K562 (cell line): ENCODE results near the gene LRRC61. TPM values are rescaled to one million over a fixed set of nuclear protein-coding genes. Genes with fewer than 3 reads are reported as not detected.

Experiments used
- ATAC-seq: fragments of 200-7000 bp; cut with Tn5 transposase; 3 replicates; pipeline ENCODE4 v1.9.1; 2020; ENCODE audit warnings: moderate library complexity
- BruUV-seq: library from RNA; stranded (reverse); fragments of 400-500 nt; replicated peaks from 2 replicates; lab custom pipeline; 2021; lab: Mats Ljungman, UMichigan
- CTCF ChIA-PET: fragments of 300-600 bp; formaldehyde crosslinking; extraction: SDS; loops from one replicate; lab custom pipeline; 2021; ENCODE audit warnings: low intra/inter-chr PET ratio; lab: Yijun Ruan, JAX
- POLR2A ChIA-PET: fragments of 300-600, 350-650 bp; sonication (Branson Sonifier 250); formaldehyde crosslinking; extraction: SDS; loops from one replicate; lab custom pipeline; 2021; ENCODE audit warnings: antibody characterized with exemption, inconsistent platforms; lab: Yijun Ruan, JAX
- DNase-seq, 4 experiments: peaks; one replicate each; pipeline versions ENCODE4 v3.0.0 to v3.0.0-alpha.2; 2011 to 2018; ENCODE audit warnings: low spot score in 3 of 4, mixed read lengths in 3 of 4; ENCODE audit errors: extremely low read depth in 1 of 4
- FAIRE-seq: peaks from 2 replicates; lab custom pipeline; 2011; peaks lifted over from hg19 to GRCh38; lab: Jason Lieb, UNC
- H2AFZ ChIP-seq: 2 replicates; pipeline ENCODE4 v1.6.0; 2011; ENCODE audit warnings: low read depth, low read length, control low read depth, inconsistent platforms
- H3K27ac ChIP-seq: fragments of 200-600 bp; 3 replicates; pipeline ENCODE4 v1.8.0; 2011; ENCODE audit warnings: low read depth, mild to moderate bottlenecking, control low read depth, inconsistent platforms, low read length, moderate library complexity, mixed read lengths; ENCODE audit errors: extremely low read depth
- H3K27me3 ChIP-seq, 2 experiments: fragments of 300-600 bp in 1 of 2; 2 replicates in 1 of 2; 3 replicates in 1 of 2; pipeline versions ENCODE4 v1.6.0 to v1.8.0; 2011; ENCODE audit warnings: inconsistent platforms in 2 of 2, low read length in 2 of 2, mild to moderate bottlenecking in 1 of 2, mixed read lengths in 1 of 2, moderate library complexity in 1 of 2; ENCODE audit not compliant: control insufficient read depth in 2 of 2, insufficient read depth in 2 of 2
- H3K36me3 ChIP-seq: fragments of 300-600 bp; 3 replicates; pipeline ENCODE4 v1.8.0; 2011; ENCODE audit warnings: mild to moderate bottlenecking, low read length, inconsistent platforms; ENCODE audit not compliant: control insufficient read depth, insufficient read depth
- H3K4me1 ChIP-seq, 2 experiments: fragments of 200-600 bp in 1 of 2; replicated peaks in 1 of 2; 2 replicates in 1 of 2; 3 replicates in 1 of 2; pipeline versions ENCODE4 v1.5.1 to v1.8.0; 2011; ENCODE audit warnings: inconsistent platforms in 2 of 2, low read length in 2 of 2, mild to moderate bottlenecking in 1 of 2, mixed read lengths in 1 of 2, moderate library complexity in 1 of 2; ENCODE audit not compliant: control insufficient read depth in 2 of 2, insufficient read depth in 2 of 2
- H3K4me2 ChIP-seq: 2 replicates; pipeline ENCODE4 v1.6.1; 2011; ENCODE audit warnings: low read length, control low read depth, inconsistent platforms, mixed read lengths; ENCODE audit not compliant: insufficient read depth
- H3K4me3 ChIP-seq: fragments of 200-600 bp; sonication (generic), shearing (Covaris generic); 2 replicates; pipeline ENCODE4 v1.5.1; 2016; ENCODE audit warnings: control low read depth, inconsistent platforms
- H3K79me2 ChIP-seq: fragments of 200-600 bp; 3 replicates; pipeline ENCODE4 v1.8.0; 2011; ENCODE audit warnings: low read length, inconsistent platforms; ENCODE audit not compliant: control insufficient read depth, insufficient read depth
- H3K9ac ChIP-seq, 2 experiments: 2 replicates each; pipeline versions ENCODE4 v1.6.0 to v1.6.1; 2011; ENCODE audit warnings: low read depth in 2 of 2, low read length in 2 of 2, control low read depth in 1 of 2, inconsistent platforms in 1 of 2, mild to moderate bottlenecking in 1 of 2, mixed read lengths in 1 of 2; ENCODE audit not compliant: insufficient read depth in 1 of 2
- H3K9me1 ChIP-seq: one replicate; pipeline ENCODE4 v1.6.0; 2011; ENCODE audit warnings: inconsistent platforms, mild to moderate bottlenecking, low read length, moderate library complexity; ENCODE audit not compliant: control insufficient read depth, insufficient read depth
- H3K9me3 ChIP-seq: replicated peaks from 2 replicates; pipeline ENCODE4 v1.5.1; 2011; ENCODE audit warnings: low read depth, low read length, inconsistent platforms; ENCODE audit not compliant: control insufficient read depth, insufficient read depth
- H4K20me1 ChIP-seq: replicated peaks from 2 replicates; pipeline ENCODE4 v1.6.1; 2011; ENCODE audit warnings: low read length, inconsistent platforms, mixed read lengths; ENCODE audit not compliant: control insufficient read depth, insufficient read depth
- FOXK2 ChIP-seq, 2 experiments: fragments of 450-650 bp; IDR thresholded peaks in 1 of 2; conservative IDR thresholded peaks in 1 of 2; 2 replicates each; pipeline ENCODE4 v1.6.1; 2016; ENCODE audit warnings: low read depth in 2 of 2, mild to moderate bottlenecking in 1 of 2
- HNRNPUL1 ChIP-seq: fragments of 200-400 bp; formaldehyde crosslinking; IDR thresholded peaks from 2 replicates; pipeline ENCODE4 v1.6.1; 2017; ENCODE audit warnings: low read length
- MYNN ChIP-seq, 2 experiments: sonication (generic); formaldehyde crosslinking in 1 of 2; IDR thresholded peaks; 2 replicates each; pipeline versions ENCODE4 v1.5.0 to v1.6.1; 2016 to 2020; ENCODE audit warnings: antibody characterized with exemption in 1 of 2, missing genetic modification reagents in 1 of 2
- SMARCE1 ChIP-seq: fragments of 450-650 bp; IDR thresholded peaks from 2 replicates; pipeline ENCODE4 v1.7.1; 2016; ENCODE audit warnings: mild to moderate bottlenecking
- ZNF263 ChIP-seq: sonication (generic); formaldehyde crosslinking; IDR thresholded peaks from 2 replicates; pipeline ENCODE4 v1.8.0; 2022; ENCODE audit warnings: mild to moderate bottlenecking, missing genetic modification reagents, borderline replicate concordance
- WGBS: fragments of 100-300 bp; shearing (Covaris generic); methylation state at CpG from one replicate; pipeline ENCODE4 v1.1.6; 2016; ENCODE audit warnings: low coverage, mixed read lengths; ENCODE audit not compliant: insufficient coverage; ENCODE audit errors: missing lambda C conversion rate; 5-methylcytosine and 5-hydroxymethylcytosine counted together
- in situ Hi-C: fragments of 300-500 bp; cut with MboI; formaldehyde crosslinking; loops from 4 replicates; pipeline ENCODE4 v1.15.0; 2018; ENCODE audit warnings: inconsistent platforms, mixed read lengths
- intact Hi-C: fragments of 100-400 bp; cut with micrococcal nuclease; formaldehyde crosslinking; loops from 2 replicates; pipeline ENCODE4 v1.14.2; 2022
- polyA plus RNA-seq, 8 experiments: library from polyadenylated mRNA; depleted of rRNA in 4 of 8; stranded (reverse) in 5 of 8; unstranded in 3 of 8; fragments of >200 nt; fragmentation: Nextera tagmentation in 2 of 8; fragmentation: Illumina TruSeq in 1 of 8; extraction: Ambion mirVana in 2 of 8; extraction: Trizol in 1 of 8; gene quantifications; 2 replicates each; pipeline versions ENCODE4 v1.2.1 to v1.2.3, GENCODE V29; 2011 to 2014; ENCODE audit warnings: inconsistent platforms in 1 of 8, missing spikeins in 1 of 8
- total RNA-seq, 7 experiments: library from RNA; depleted of rRNA in 6 of 7; stranded (reverse); fragments of >200 nt in 6 of 7; fragmentation: Illumina TruSeq in 2 of 7; extraction: Trizol in 2 of 7; gene quantifications; 2 replicates each; pipeline versions ENCODE4 v1.2.1 to v1.2.3, GENCODE V29; 2011 to 2021; ENCODE audit warnings: low replicate concordance in 1 of 7
- TF ChIP-seq, protein P1 (sequence below): fragments of 450-650 bp; formaldehyde crosslinking; IDR thresholded peaks from 2 replicates; pipeline ENCODE4 v1.4.0; 2020; ENCODE audit warnings: mild to moderate bottlenecking, moderate library complexity
- TF ChIP-seq, protein P2 (sequence below): fragments of 250-450 bp; sonication (Bioruptor Pico); IDR thresholded peaks from 2 replicates; pipeline ENCODE4 v1.9.0; 2021; ENCODE audit warnings: mild to moderate bottlenecking, inconsistent platforms
- TF ChIP-seq, protein P3 (sequence below): fragments of 250-450 bp; sonication (Bioruptor Pico); IDR thresholded peaks from 2 replicates; pipeline ENCODE4 v1.8.0; 2021; ENCODE audit warnings: borderline replicate concordance, mild to moderate bottlenecking, moderate library complexity; ENCODE audit not compliant: poor library complexity, severe bottlenecking

LRRC61 gene
- total and polyA plus RNA-seq, 9 of the 15 experiments (the other 6 are each of a cell fraction or from before 2014, with no cell fraction given) = 1.3 to 55.2 (median 35.2) TPM

DNA sequence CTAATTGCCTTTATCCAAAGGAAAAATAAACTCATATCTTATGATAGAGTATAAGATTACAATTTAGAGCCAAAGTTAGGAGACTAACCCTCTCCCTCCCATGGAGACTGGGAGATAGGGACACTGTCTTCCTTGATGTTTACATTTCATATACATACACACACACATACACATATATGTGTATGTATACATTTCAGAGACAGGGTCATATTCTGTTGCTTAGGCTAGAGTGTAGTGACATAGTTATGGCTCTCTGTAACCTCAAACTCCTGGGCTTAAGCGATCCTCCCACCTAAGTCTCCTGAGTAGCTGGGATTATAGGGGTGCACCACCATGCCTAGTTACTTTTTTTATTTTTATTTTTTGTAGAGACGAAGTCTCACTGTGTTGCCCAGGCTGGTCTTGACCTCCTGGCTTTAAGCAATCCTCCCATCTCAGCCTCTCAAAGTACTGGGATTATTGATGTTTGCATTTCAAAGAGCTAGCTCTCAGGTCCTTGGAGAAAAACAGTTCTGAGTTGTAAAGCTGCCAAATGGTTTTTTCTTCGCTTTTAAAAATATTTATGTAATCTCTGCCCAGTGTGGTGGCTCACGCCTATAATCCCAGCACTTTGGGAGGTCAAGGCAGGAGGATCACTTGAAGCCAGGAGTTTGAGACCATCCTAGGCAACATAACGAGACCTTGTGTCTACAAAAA, 37.4 kb downstream of the LRRC61 start:
- no peak for FAIRE-seq
- no peaks in the 10 kb centered on the region for H3K9me3 ChIP-seq
- no TSS peak for BruUV-seq
- intact Hi-C loops (no loop called here), in situ Hi-C loops (no loop called here)
- H3K4me2 ChIP-seq = no peak overlapping the region
- CTCF ChIA-PET = no interaction called here
- H2AFZ ChIP-seq = no peak overlapping the region
- 34% methylated on average over 5 of the region's 5 CpGs for WGBS
- H3K9me1 ChIP-seq = peaks cover 5% of the 10 kb centered on the region
- no peak overlapping the region for H3K4me3 ChIP-seq
- POLR2A ChIA-PET = interaction anchor here (0.7 to 1.6 kb wide), 3 partner anchors 9 to 44 kb away, joined by 3 to 4 read pairs (median 3); no protein-coding TSS in a partner anchor
- no peaks in the 10 kb centered on the region for H3K36me3 ChIP-seq
- H3K27me3 ChIP-seq = no peaks in the 10 kb centered on the region; a peak in 1 of 5 replicates
- H4K20me1 ChIP-seq = no peaks in the 10 kb centered on the region
- no peaks in the 10 kb centered on the region for H3K79me2 ChIP-seq
- DNase-seq = no peak
- peaks cover 24 to 31% of the 10 kb centered on the region in 2 experiments; a peak in 4 of 5 replicates for H3K4me1 ChIP-seq
- no peak overlapping the region for H3K27ac ChIP-seq
- ATAC-seq = no peak
- no peak overlapping the region for H3K9ac ChIP-seq
- no peak; the same call in 1 of the 2 replicates for TF ChIP-seq SMARCE1
- TF ChIP-seq ZNF263 (CRISPR knock-in tag) = 0 out of 2 replicates have a peak, but pooled peaks have one; percentile 10

DNA sequence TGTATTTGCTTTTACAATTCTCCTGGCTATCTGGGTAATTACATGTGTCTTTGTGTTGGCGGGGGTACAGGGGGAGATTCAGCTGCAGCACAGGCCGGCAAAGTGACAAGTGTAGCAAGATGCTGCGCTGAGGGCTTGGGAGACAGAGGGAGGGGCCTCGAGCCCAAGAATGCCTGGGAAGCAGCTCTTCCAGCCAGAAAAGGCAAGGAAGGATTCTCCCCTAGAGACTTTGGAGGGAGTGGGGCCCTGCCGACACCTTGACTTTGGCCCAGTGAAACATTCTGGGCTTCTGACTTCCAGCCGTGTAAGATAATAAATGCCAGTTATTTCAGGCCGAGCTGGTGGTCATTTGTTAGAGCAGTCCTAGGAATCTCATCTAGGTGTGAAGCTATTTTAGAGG, 38.2 kb downstream of the LRRC61 start:
- Histone ChIP-seq H3K36me3 (no peaks in the 10 kb centered on the region), H3K4me1 (peaks cover 22 to 30% of the 10 kb centered on the region in 2 experiments), H3K4me3 (no peak overlapping the region), H3K4me2 (no peak overlapping the region), H3K27ac (no peak overlapping the region), H3K9ac (no peak overlapping the region), H3K79me2 (no peaks in the 10 kb centered on the region), H3K9me1 (peaks cover 5% of the 10 kb centered on the region), H3K9me3 (no peaks in the 10 kb centered on the region), H4K20me1 (no peaks in the 10 kb centered on the region), H2AFZ (no peak overlapping the region), H3K27me3 (no peaks in the 10 kb centered on the region; a peak in 1 of 5 replicates)
- WGBS = 60% methylated on average over 7 of the region's 7 CpGs
- intact Hi-C loops = no loop called here
- ChIA-PET CTCF (no interaction called here), POLR2A (interaction anchor here (0.7 to 1.6 kb wide), 4 partner anchors 8 to 43 kb away, joined by 3 to 4 read pairs (median 3); no protein-coding TSS in a partner anchor)
- in situ Hi-C loops = no loop called here
- FAIRE-seq = no peak
- no TSS peak for BruUV-seq
- DNase-seq = peak in 1 of 4 experiments; percentile 9
- no peak for ATAC-seq
- TF ChIP-seq MYNN (IDR thresholded peaks at IDR 0.05) (no peak), MYNN (CRISPR knock-in tag; IDR thresholded peaks at IDR 0.05) (no peak), HNRNPUL1 (no peak), FOXK2 (conservative IDR thresholded peaks at IDR 0.05 in 1 of 2, IDR thresholded peaks at IDR 0.05 in 1 of 2; ENCODE audit: low read depth in 2 of 2) (no peak)
- TF ChIP-seq, protein P1, sequence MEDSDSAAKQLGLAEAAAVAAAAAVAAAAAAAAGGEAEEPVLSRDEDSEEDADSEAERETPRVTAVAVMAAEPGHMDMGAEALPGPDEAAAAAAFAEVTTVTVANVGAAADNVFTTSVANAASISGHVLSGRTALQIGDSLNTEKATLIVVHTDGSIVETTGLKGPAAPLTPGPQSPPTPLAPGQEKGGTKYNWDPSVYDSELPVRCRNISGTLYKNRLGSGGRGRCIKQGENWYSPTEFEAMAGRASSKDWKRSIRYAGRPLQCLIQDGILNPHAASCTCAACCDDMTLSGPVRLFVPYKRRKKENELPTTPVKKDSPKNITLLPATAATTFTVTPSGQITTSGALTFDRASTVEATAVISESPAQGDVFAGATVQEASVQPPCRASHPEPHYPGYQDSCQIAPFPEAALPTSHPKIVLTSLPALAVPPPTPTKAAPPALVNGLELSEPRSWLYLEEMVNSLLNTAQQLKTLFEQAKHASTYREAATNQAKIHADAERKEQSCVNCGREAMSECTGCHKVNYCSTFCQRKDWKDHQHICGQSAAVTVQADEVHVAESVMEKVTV (CRISPR knock-in tag) = no peak
- TF ChIP-seq, protein P2, sequence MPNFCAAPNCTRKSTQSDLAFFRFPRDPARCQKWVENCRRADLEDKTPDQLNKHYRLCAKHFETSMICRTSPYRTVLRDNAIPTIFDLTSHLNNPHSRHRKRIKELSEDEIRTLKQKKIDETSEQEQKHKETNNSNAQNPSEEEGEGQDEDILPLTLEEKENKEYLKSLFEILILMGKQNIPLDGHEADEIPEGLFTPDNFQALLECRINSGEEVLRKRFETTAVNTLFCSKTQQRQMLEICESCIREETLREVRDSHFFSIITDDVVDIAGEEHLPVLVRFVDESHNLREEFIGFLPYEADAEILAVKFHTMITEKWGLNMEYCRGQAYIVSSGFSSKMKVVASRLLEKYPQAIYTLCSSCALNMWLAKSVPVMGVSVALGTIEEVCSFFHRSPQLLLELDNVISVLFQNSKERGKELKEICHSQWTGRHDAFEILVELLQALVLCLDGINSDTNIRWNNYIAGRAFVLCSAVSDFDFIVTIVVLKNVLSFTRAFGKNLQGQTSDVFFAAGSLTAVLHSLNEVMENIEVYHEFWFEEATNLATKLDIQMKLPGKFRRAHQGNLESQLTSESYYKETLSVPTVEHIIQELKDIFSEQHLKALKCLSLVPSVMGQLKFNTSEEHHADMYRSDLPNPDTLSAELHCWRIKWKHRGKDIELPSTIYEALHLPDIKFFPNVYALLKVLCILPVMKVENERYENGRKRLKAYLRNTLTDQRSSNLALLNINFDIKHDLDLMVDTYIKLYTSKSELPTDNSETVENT (CRISPR knock-in tag) = no peak
- TF ChIP-seq, protein P3, sequence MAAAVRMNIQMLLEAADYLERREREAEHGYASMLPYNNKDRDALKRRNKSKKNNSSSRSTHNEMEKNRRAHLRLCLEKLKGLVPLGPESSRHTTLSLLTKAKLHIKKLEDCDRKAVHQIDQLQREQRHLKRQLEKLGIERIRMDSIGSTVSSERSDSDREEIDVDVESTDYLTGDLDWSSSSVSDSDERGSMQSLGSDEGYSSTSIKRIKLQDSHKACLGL = no peak
